Small intestine (tissue), 7 donors: Measurements from ENCODE around the gene N4BP2L2. TPM values are rescaled to one million over a fixed set of nuclear protein-coding genes. Genes with fewer than 3 reads are reported as not detected.

Source experiments
- DNase-seq, 2 donors: peaks; one replicate each; pipeline versions ENCODE4 v3.0.0 to v3.0.0-alpha.2; 2013
- FAIRE-seq: peaks from 2 replicates; lab custom pipeline; 2012; peaks lifted over from hg19 to GRCh38; lab: Jason Lieb, UNC
- H3K27ac ChIP-seq, 3 donors: one replicate each; pipeline ENCODE4 v1.5.1; 2013; ENCODE audit warnings: low read length in 2 of 3, mild to moderate bottlenecking in 2 of 3, control low read depth in 1 of 3, inconsistent platforms in 1 of 3, low read depth in 1 of 3, moderate library complexity in 1 of 3
- H3K27me3 ChIP-seq, 3 donors: one replicate each; pipeline ENCODE4 v1.6.1; 2013; ENCODE audit warnings: low read length in 3 of 3, inconsistent platforms in 1 of 3; ENCODE audit not compliant: control insufficient read depth in 3 of 3, insufficient read depth in 3 of 3
- H3K36me3 ChIP-seq, 3 donors: one replicate each; pipeline ENCODE4 v1.6.1; 2013; ENCODE audit warnings: low read length in 3 of 3, inconsistent platforms in 1 of 3, low read depth in 1 of 3, mild to moderate bottlenecking in 1 of 3, moderate library complexity in 1 of 3; ENCODE audit not compliant: control insufficient read depth in 3 of 3, insufficient read depth in 2 of 3
- H3K4me1 ChIP-seq, 3 donors: one replicate each; pipeline ENCODE4 v1.6.1; 2013; ENCODE audit warnings: low read length in 2 of 3, inconsistent platforms in 1 of 3, low read depth in 1 of 3, mild to moderate bottlenecking in 1 of 3, moderate library complexity in 1 of 3; ENCODE audit not compliant: control insufficient read depth in 3 of 3, insufficient read depth in 2 of 3
- H3K4me3 ChIP-seq, 3 donors: one replicate each; pipeline ENCODE4 v1.5.1; 2013; ENCODE audit warnings: low read length in 3 of 3, control low read depth in 1 of 3, inconsistent platforms in 1 of 3, low read depth in 1 of 3, mild to moderate bottlenecking in 1 of 3, moderate library complexity in 1 of 3
- H3K9me3 ChIP-seq, 2 donors: one replicate each; pipeline ENCODE4 v1.6.1; 2013; ENCODE audit warnings: low read depth in 1 of 2, low read length in 1 of 2; ENCODE audit not compliant: control insufficient read depth in 2 of 2, insufficient read depth in 1 of 2
- WGBS, 3 donors: extraction: QIAGEN DNeasy Blood & Tissue Kit; methylation state at CpG; one replicate each; pipeline ENCODE4 v1.1.7; 2013; 5-methylcytosine and 5-hydroxymethylcytosine counted together
- polyA plus RNA-seq, 4 donors: library from polyadenylated mRNA; stranded (reverse) in 3 of 4; unstranded in 1 of 4; fragments of 200-250 nt in 3 of 4; fragments of 120-200 nt in 1 of 4; gene quantifications; one replicate each; pipeline versions ENCODE4 v1.2.1 to v1.2.3, GENCODE V29; 2013
- donor health status: healthy with polysubstance abuse.
- donor health status: control.
- donor health status: control.
- donor health status: Bipolar disorder and iron deficiency.
- donor health status: healthy.

N4BP2L2 gene
- polyA plus RNA-seq, 4 donors: 31.9 to 168 (median 39.8) TPM

- peaks cover 0 to 5% (median 2%) of the 10 kb centered on the region in 3 donors for H3K36me3 ChIP-seq
- 90 to 94% (median 94%) methylated on average over 7 of the region's 7 CpGs for WGBS, 3 donors
- H3K9me3 ChIP-seq: peaks cover 0 to 2% of the 10 kb centered on the region in 2 donors
- peaks cover 5 to 14% (median 8%) of the 10 kb centered on the region in 3 donors for H3K4me1 ChIP-seq
- FAIRE-seq (no peak), DNase-seq (no peak)
- no peak overlapping the region for H3K4me3 ChIP-seq
- no peaks in the 10 kb centered on the region for H3K27me3 ChIP-seq
- no peak overlapping the region for H3K27ac ChIP-seq
Measured at GRCh38 chr13:32425158-32425557, 113.4 kb downstream of the N4BP2L2 start.

- DNase-seq: no peak
- peaks cover 0 to 9% (median 2%) of the 10 kb centered on the region in 3 donors for H3K36me3 ChIP-seq
- no peak overlapping the region for H3K27ac ChIP-seq
- no peak overlapping the region for H3K4me3 ChIP-seq
- H3K9me3 ChIP-seq: peaks cover 0 to 8% of the 10 kb centered on the region in 2 donors
- H3K27me3 ChIP-seq: no peaks in the 10 kb centered on the region
- 85 to 89% (median 87%) methylated on average over 3 of the region's 3 CpGs for WGBS, 3 donors
- H3K4me1 ChIP-seq: peaks cover 5 to 8% (median 5%) of the 10 kb centered on the region in 3 donors
- no peak for FAIRE-seq
Measured at GRCh38 chr13:32423592-32423991, 115.0 kb downstream of the N4BP2L2 start.

GRCh38 chr13:32419862-32420261 lies 118.7 kb downstream of the N4BP2L2 start:
- Histone ChIP-seq H3K4me1 (peaks cover 0 to 4% (median 0%) of the 10 kb centered on the region in 3 donors), H3K9me3 (peaks cover 0 to 8% of the 10 kb centered on the region in 2 donors), H3K4me3 (no peak overlapping the region), H3K36me3 (peaks cover 0 to 7% (median 2%) of the 10 kb centered on the region in 3 donors), H3K27ac (no peak overlapping the region), H3K27me3 (no peaks in the 10 kb centered on the region)
- FAIRE-seq: no peak
- WGBS, 3 donors: 84 to 93% (median 93%) methylated on average over 2 of the region's 2 CpGs
- no peak for DNase-seq

GRCh38 chr13:32417995-32418394 lies 120.6 kb downstream of the N4BP2L2 start:
- H3K36me3 ChIP-seq: peaks cover 0 to 4% (median 2%) of the 10 kb centered on the region in 3 donors
- no peaks in the 10 kb centered on the region for H3K27me3 ChIP-seq
- H3K4me1 ChIP-seq: peaks cover 0 to 2% (median 0%) of the 10 kb centered on the region in 3 donors
- FAIRE-seq (no peak), DNase-seq (no peak)
- H3K4me3 ChIP-seq: no peak overlapping the region
- 98 to 100% (median 100%) methylated on average over 1 of the region's 1 CpG for WGBS, 3 donors
- no peak overlapping the region for H3K27ac ChIP-seq
- H3K9me3 ChIP-seq: peaks cover 0 to 8% of the 10 kb centered on the region in 2 donors

GRCh38 chr13:32415019-32415418 lies 123.6 kb downstream of the N4BP2L2 start:
- peaks cover 0 to 3% (median 0%) of the 10 kb centered on the region in 3 donors for H3K36me3 ChIP-seq
- DNase-seq (no peak), FAIRE-seq (no peak)
- H3K9me3 ChIP-seq: peaks cover 0 to 4% of the 10 kb centered on the region in 2 donors
- H3K27ac ChIP-seq: no peak overlapping the region
- H3K27me3 ChIP-seq: no peaks in the 10 kb centered on the region
- H3K4me1 ChIP-seq: peaks cover 0 to 2% (median 0%) of the 10 kb centered on the region in 3 donors
- H3K4me3 ChIP-seq: no peak overlapping the region

- WGBS, 3 donors: 60 to 80% (median 64%) methylated on average over 2 of the region's 2 CpGs
Measured at GRCh38 chr13:32414580-32414979, 124.0 kb downstream of the N4BP2L2 start.

GRCh38 chr13:32413284-32413683 lies 125.3 kb downstream of the N4BP2L2 start:
- WGBS, 3 donors: 98 to 99% (median 98%) methylated on average over 3 of the region's 3 CpGs
- H3K36me3 ChIP-seq: peaks cover 0 to 2% (median 0%) of the 10 kb centered on the region in 3 donors
- H3K9me3 ChIP-seq: no peaks in the 10 kb centered on the region
- no peak for FAIRE-seq
- H3K27me3 ChIP-seq: no peaks in the 10 kb centered on the region
- no peak overlapping the region for H3K4me3 ChIP-seq
- H3K4me1 ChIP-seq: peaks cover 0 to 4% (median 3%) of the 10 kb centered on the region in 3 donors
- H3K27ac ChIP-seq: no peak overlapping the region
- DNase-seq: no peak

More at GRCh38 chr13:32414580-32414979, 124.0 kb downstream of the N4BP2L2 start:
- Histone ChIP-seq H3K27ac (no peak overlapping the region), H3K27me3 (no peaks in the 10 kb centered on the region), H3K9me3 (peaks cover 0 to under 1% of the 10 kb centered on the region in 2 donors), H3K4me3 (no peak overlapping the region), H3K36me3 (no peaks in the 10 kb centered on the region), H3K4me1 (peaks cover 0 to 2% (median 2%) of the 10 kb centered on the region in 3 donors)
- FAIRE-seq (no peak), DNase-seq (no peak)

GRCh38 chr13:32409561-32410421 lies 128.8 kb downstream of the N4BP2L2 start:
- Histone ChIP-seq H3K36me3 (peaks cover 0 to 3% (median 3%) of the 10 kb centered on the region in 3 donors), H3K4me3 (peak overlapping the region in 1 of 3 donors; percentile 27), H3K27me3 (no peaks in the 10 kb centered on the region), H3K4me1 (peaks cover 0 to 3% (median 3%) of the 10 kb centered on the region in 3 donors), H3K27ac (no peak overlapping the region), H3K9me3 (no peaks in the 10 kb centered on the region)
- FAIRE-seq (no peak), DNase-seq (peak in 1 of 2 donors; percentile 53)
- 62 to 83% (median 78%) methylated on average over 27 of the region's 27 CpGs for WGBS, 3 donors
